Measurements from ENCODE around the gene CSTB.
"Not testable (repeated sequence)": the region's sequence is repeated elsewhere in the genome, so short reads cannot be mapped to it uniquely, and the experiment has no call there.

CSTB gene

GRCh38 chr21:43775795-43776430 lies at the start of gene CSTB:
CSTB (minus strand) TSS chr21:43776308; CDS start chr21:43776269, 39 bp downstream.
- no peaks in the 10 kb centered on the region for H3K27me3 ChIP-seq (replicated peaks; ENCODE audit: control insufficient read depth, insufficient read depth, low read length)
- H3K9me3 ChIP-seq (ENCODE audit: control insufficient read depth, low read length): no peaks in the 10 kb centered on the region
- peaks cover 14% of the 10 kb centered on the region for H3K4me1 ChIP-seq (ENCODE audit: control insufficient read depth, insufficient read depth, low read length)
- peak within 1 kb of the TSS; percentile 96 for H3K4me3 ChIP-seq (ENCODE audit: low read length)
- H3K36me3 ChIP-seq (ENCODE audit: control insufficient read depth, insufficient read depth, low read length, severe bottlenecking): peaks cover 23% of the 10 kb centered on the region
- peak within 1 kb of the TSS; percentile 97 for H3K9ac ChIP-seq (ENCODE audit: low read length)
- DNase-seq (ENCODE audit: low read depth): peak; percentile 88

- Histone ChIP-seq H3K27me3 (replicated peaks; ENCODE audit: control insufficient read depth, insufficient read depth, low read length) (peaks cover 12% of the 10 kb centered on the region), H3K9me3 (ENCODE audit: control insufficient read depth, low read length) (no peaks in the 10 kb centered on the region), H3K4me1 (ENCODE audit: control insufficient read depth, insufficient read depth, low read length) (no peaks in the 10 kb centered on the region), H3K9ac (ENCODE audit: low read length) (no peak overlapping the region), H3K4me3 (ENCODE audit: low read length) (no peak overlapping the region), H3K36me3 (ENCODE audit: control insufficient read depth, insufficient read depth, low read length, severe bottlenecking) (no peaks in the 10 kb centered on the region)
- DNase-seq (ENCODE audit: low read depth): no peak
These were observed 49.3 kb upstream of the CSTB start for GRCh38 chr21:43825242-43825935.

- H3K36me3 ChIP-seq (ENCODE audit: control insufficient read depth, insufficient read depth, low read length, severe bottlenecking): no peaks in the 10 kb centered on the region
- DNase-seq (ENCODE audit: low read depth): peak; percentile 53
These were observed 48.5 kb upstream of the CSTB start for GRCh38 chr21:43824333-43825241.

GRCh38 chr21:43822741-43823140 lies 46.6 kb upstream of the CSTB start:
- not testable (repeated sequence) for H3K4me1 ChIP-seq (ENCODE audit: control insufficient read depth, insufficient read depth, low read length); H3K4me3 ChIP-seq (ENCODE audit: low read length); H3K9me3 ChIP-seq (ENCODE audit: control insufficient read depth, low read length); H3K9ac ChIP-seq (ENCODE audit: low read length); H3K27me3 ChIP-seq (replicated peaks; ENCODE audit: control insufficient read depth, insufficient read depth, low read length); DNase-seq (ENCODE audit: low read depth); H3K36me3 ChIP-seq (ENCODE audit: control insufficient read depth, insufficient read depth, low read length, severe bottlenecking)

More at GRCh38 chr21:43824333-43825241, 48.5 kb upstream of the CSTB start:
- Histone ChIP-seq H3K9me3 (ENCODE audit: control insufficient read depth, low read length) (no peaks in the 10 kb centered on the region), H3K27me3 (replicated peaks; ENCODE audit: control insufficient read depth, insufficient read depth, low read length) (peaks cover 7% of the 10 kb centered on the region), H3K4me3 (ENCODE audit: low read length) (no peak overlapping the region), H3K4me1 (ENCODE audit: control insufficient read depth, insufficient read depth, low read length) (no peaks in the 10 kb centered on the region), H3K9ac (ENCODE audit: low read length) (no peak overlapping the region)

GRCh38 chr21:43822166-43822565 lies 46.1 kb upstream of the CSTB start:
- H3K4me3 ChIP-seq (ENCODE audit: low read length); H3K27me3 ChIP-seq (replicated peaks; ENCODE audit: control insufficient read depth, insufficient read depth, low read length); H3K4me1 ChIP-seq (ENCODE audit: control insufficient read depth, insufficient read depth, low read length); H3K36me3 ChIP-seq (ENCODE audit: control insufficient read depth, insufficient read depth, low read length, severe bottlenecking); H3K9ac ChIP-seq (ENCODE audit: low read length); H3K9me3 ChIP-seq (ENCODE audit: control insufficient read depth, low read length); DNase-seq (ENCODE audit: low read depth): not testable (repeated sequence)

GRCh38 chr21:43820466-43820865 lies 44.4 kb upstream of the CSTB start:
- no peak overlapping the region for H3K4me3 ChIP-seq (ENCODE audit: low read length)
- H3K9ac ChIP-seq (ENCODE audit: low read length): no peak overlapping the region
- H3K9me3 ChIP-seq (ENCODE audit: control insufficient read depth, low read length): peaks cover 10% of the 10 kb centered on the region
- no peaks in the 10 kb centered on the region for H3K36me3 ChIP-seq (ENCODE audit: control insufficient read depth, insufficient read depth, low read length, severe bottlenecking)
- DNase-seq (ENCODE audit: low read depth): no peak
- no peaks in the 10 kb centered on the region for H3K27me3 ChIP-seq (replicated peaks; ENCODE audit: control insufficient read depth, insufficient read depth, low read length)
- H3K4me1 ChIP-seq (ENCODE audit: control insufficient read depth, insufficient read depth, low read length): no peaks in the 10 kb centered on the region

- no peak overlapping the region for H3K9ac ChIP-seq (ENCODE audit: low read length)
- H3K36me3 ChIP-seq (ENCODE audit: control insufficient read depth, insufficient read depth, low read length, severe bottlenecking): no peaks in the 10 kb centered on the region
- peaks cover under 1% of the 10 kb centered on the region for H3K27me3 ChIP-seq (replicated peaks; ENCODE audit: control insufficient read depth, insufficient read depth, low read length)
- peaks cover 10% of the 10 kb centered on the region for H3K9me3 ChIP-seq (ENCODE audit: control insufficient read depth, low read length)
- DNase-seq (ENCODE audit: low read depth): no peak
- H3K4me3 ChIP-seq (ENCODE audit: low read length): no peak overlapping the region
- peaks cover 2% of the 10 kb centered on the region for H3K4me1 ChIP-seq (ENCODE audit: control insufficient read depth, insufficient read depth, low read length)
These were observed 43.6 kb upstream of the CSTB start for GRCh38 chr21:43819511-43820405.

- Histone ChIP-seq H3K9ac (ENCODE audit: low read length) (no peak overlapping the region), H3K4me1 (ENCODE audit: control insufficient read depth, insufficient read depth, low read length) (peaks cover 10% of the 10 kb centered on the region), H3K36me3 (ENCODE audit: control insufficient read depth, insufficient read depth, low read length, severe bottlenecking) (no peaks in the 10 kb centered on the region), H3K4me3 (ENCODE audit: low read length) (no peak overlapping the region), H3K9me3 (ENCODE audit: control insufficient read depth, low read length) (peaks cover 10% of the 10 kb centered on the region), H3K27me3 (replicated peaks; ENCODE audit: control insufficient read depth, insufficient read depth, low read length) (peaks cover 5% of the 10 kb centered on the region)
- DNase-seq (ENCODE audit: low read depth): no peak
These were observed 42.6 kb upstream of the CSTB start for GRCh38 chr21:43818685-43819084.

GRCh38 chr21:43817157-43818086 lies 41.3 kb upstream of the CSTB start:
- no peak overlapping the region for H3K4me3 ChIP-seq (ENCODE audit: low read length)
- H3K4me1 ChIP-seq (ENCODE audit: control insufficient read depth, insufficient read depth, low read length): peaks cover 12% of the 10 kb centered on the region
- H3K9ac ChIP-seq (ENCODE audit: low read length): no peak overlapping the region
- H3K36me3 ChIP-seq (ENCODE audit: control insufficient read depth, insufficient read depth, low read length, severe bottlenecking): no peaks in the 10 kb centered on the region
- no peak for DNase-seq (ENCODE audit: low read depth)
- peaks cover 10% of the 10 kb centered on the region for H3K9me3 ChIP-seq (ENCODE audit: control insufficient read depth, low read length)
- peaks cover 5% of the 10 kb centered on the region for H3K27me3 ChIP-seq (replicated peaks; ENCODE audit: control insufficient read depth, insufficient read depth, low read length)

- no peak for DNase-seq (ENCODE audit: low read depth)
- Histone ChIP-seq H3K9me3 (ENCODE audit: control insufficient read depth, low read length) (peaks cover 10% of the 10 kb centered on the region), H3K4me1 (ENCODE audit: control insufficient read depth, insufficient read depth, low read length) (peaks cover 20% of the 10 kb centered on the region)
These were observed 40.5 kb upstream of the CSTB start for GRCh38 chr21:43816611-43817071.

More at GRCh38 chr21:43816611-43817071, 40.5 kb upstream of the CSTB start:
- H3K9ac ChIP-seq (ENCODE audit: low read length): no peak overlapping the region
- H3K4me3 ChIP-seq (ENCODE audit: low read length): no peak overlapping the region
- H3K27me3 ChIP-seq (replicated peaks; ENCODE audit: control insufficient read depth, insufficient read depth, low read length): peaks cover 5% of the 10 kb centered on the region
- H3K36me3 ChIP-seq (ENCODE audit: control insufficient read depth, insufficient read depth, low read length, severe bottlenecking): no peaks in the 10 kb centered on the region

Data from adipocyte (in vitro differentiated cells).